Stimulated activated CD8-positive, alpha-beta memory T cell treated with anti-CD3 and anti-CD28 coated beads, Interleukin-15, amount 100 ng/mL, for 48 hours (primary cell): ENCODE data around the gene LIME1.

Source experiments
- DNase-seq, 2 donors: peaks; one replicate each; pipeline ENCODE4 v3.0.0-alpha.2; 2020; ENCODE audit warnings: low read depth in 2 of 2

The LIME1 gene

GRCh38 chr20:63739130-63740069 lies 2.9 kb downstream of the LIME1 start, which contains the start of gene SLC2A4RG:
TSS of gene SLC2A4RG (plus strand) at chr20:63739776. CDS start at chr20:63739913, 137 bp downstream.
- DNase-seq = peak in 1 of 2 donors; percentile 55

GRCh38 chr20:63740070-63740626 lies 3.7 kb downstream of the LIME1 start:
- no peak for DNase-seq

DNA sequence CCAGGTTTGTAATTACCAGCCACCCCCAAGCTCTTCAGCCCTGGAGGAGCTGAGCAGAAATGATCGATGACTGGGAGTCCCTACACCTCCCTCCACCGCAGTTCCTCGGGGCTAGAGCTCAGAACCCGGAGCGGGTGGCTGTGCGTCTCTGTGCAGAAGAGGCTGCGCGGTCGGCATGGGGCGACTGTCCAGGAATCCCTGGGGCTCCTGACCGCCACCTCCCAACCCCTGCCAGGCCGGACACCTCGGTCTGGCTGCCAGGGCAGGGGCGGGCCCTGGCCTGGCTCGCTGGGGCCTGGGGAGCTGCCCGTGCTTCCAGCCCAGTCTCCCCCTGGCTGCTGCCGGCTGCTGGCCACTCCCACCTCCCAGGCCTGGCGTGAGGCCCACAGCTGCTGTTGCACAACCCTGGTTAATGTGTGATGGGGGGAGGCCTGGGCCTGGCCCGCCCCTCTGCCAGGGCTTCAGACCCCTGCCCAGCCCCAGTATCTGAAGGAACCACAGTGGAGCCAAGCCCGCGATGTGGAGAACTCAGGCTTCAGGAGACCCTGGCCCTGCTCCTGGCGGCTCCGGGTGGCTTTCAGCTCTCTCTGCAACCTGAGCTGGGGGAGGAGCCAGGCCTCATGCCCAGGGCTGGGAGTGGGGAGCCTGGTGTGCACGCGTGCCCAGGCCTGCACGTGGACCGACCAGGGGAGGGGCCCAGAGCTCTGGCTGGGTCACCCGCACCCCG lies 4.3 kb downstream of the LIME1 start:
- DNase-seq = no peak

DNA sequence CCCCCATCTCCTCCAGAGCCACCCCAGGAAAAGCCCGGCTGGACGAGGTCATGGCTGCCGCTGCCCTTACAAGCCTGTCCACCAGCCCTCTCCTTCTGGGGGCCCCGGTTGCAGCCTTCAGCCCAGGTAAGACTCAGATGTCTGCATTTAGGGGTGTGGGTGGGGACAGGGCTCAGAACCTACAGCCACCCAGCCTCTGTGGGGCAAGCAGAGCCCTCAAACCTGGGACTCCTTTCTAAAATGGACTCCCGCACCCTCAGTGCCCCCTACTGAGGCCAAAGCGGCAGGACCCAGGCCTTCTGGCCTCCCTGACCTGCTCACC lies 4.9 kb downstream of the LIME1 start:
- no peak for DNase-seq

- DNase-seq = no peak
Measured at GRCh38 chr20:63741676-63742380, 5.4 kb downstream of the LIME1 start.

GRCh38 chr20:63742381-63743024 lies 6.0 kb downstream of the LIME1 start:
- DNase-seq = no peak

GRCh38 chr20:63743210-63743970 lies 6.9 kb downstream of the LIME1 start:
- DNase-seq = no peak

DNA sequence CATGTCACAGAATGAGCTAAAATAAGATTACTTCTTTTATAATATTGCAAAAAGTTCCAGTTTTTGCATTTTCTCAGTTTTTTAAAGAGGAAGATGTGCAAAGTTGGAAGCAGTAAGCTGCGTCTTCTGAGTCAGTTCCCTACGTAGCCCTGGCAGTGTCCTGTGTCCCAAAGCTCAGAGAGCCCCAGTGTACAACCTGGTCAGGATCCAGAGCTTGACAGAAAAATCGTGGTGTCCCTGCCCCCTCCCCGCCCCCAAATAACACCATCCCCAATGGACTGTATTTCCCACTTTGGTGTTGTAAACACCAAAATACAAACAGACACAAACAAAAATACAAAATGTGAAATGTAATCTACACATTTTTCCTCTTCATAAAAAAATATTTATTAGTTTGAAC lies 7.7 kb downstream of the LIME1 start:
- no peak for DNase-seq

GRCh38 chr20:63744574-63745423 lies 8.3 kb downstream of the LIME1 start:
- DNase-seq = no peak

- no peak for DNase-seq
Measured at GRCh38 chr20:63745424-63745805, 9.0 kb downstream of the LIME1 start.

DNA sequence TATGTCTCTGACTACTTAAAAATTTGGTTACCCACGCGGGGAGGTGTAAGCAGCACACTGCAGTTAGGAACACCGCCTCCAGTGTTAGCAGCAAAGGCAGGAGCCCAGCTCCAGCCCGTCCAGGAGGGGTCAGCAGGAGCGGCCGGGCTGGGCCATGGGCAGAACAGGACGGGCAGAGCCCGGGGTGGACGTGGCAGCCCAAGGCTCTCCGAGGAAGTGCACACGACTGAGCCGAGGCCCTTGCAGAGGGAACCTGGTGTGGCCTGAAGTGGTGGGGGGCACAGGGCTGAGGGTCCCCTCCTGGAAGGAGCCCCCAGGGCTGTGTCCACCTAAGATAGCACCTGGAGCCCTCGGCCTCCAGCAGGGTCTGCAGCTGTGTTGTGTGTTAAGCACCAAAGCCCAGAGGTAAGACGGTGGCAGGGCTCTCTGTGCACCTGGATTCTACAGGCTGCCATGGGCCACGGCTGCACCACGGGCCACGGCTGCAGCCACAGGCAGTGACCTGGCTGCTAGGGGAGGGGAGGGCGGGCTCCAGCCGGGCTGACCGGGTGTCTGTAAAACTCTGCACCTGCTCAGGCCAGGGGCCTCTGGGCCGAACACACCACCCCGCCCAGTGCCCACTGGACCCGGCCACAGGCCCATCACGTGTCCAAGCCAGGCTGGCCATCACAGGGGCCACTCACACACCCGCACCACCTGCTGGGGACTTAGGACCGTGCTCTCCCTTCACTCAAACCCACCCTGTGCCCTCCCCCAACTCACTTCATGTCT lies 9.7 kb downstream of the LIME1 start:
- DNase-seq = no peak

DNA sequence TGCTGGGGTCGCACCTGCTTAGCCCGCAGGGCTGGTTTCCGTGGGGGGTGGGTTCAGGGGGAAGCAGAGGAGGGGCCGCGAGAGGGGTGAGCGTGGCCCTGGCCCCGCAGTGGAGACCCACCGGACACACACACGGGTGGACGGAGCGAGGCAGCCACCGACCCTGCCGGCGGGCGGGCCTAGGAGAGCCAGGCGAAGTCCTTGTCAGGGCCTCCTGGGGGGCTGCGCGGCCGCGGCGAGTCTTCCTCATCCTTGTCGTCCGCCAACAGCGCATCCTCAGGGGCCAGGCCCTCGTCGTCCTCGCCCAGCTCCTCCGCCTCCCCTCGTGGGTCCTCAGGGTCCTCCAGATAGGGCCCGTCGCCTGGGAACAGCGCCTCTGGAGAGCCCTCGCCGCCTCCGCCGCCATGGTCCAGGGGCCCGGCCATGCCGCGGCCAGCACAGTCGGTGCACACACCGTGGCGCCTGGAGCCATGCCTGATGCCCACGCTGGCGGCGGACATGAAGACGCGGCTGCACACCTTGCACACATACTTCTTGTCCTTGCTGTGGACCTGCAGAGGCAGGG lies 10.4 kb downstream of the LIME1 start:
- DNase-seq = no peak

GRCh38 chr20:63747622-63748069 lies 11.2 kb downstream of the LIME1 start:
- DNase-seq = no peak

- DNase-seq = no peak
Measured at GRCh38 chr20:63748070-63748933, 11.8 kb downstream of the LIME1 start.

DNA sequence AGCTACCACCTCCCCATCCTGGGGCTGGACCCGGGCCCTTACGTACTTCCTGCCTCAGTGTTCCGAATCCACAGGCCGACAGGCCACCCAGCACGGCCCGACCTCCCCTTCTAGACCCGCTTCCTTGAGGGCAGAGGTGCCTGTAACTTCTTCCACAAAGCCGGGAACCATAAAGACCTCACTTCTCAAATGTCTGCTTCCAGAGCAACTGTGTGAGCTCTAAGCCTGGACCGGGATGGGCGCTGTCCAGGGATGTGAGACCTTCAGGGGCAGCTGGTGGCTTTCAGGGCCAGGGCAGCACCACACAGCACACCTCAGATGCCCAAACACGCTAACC lies 12.4 kb downstream of the LIME1 start:
- no peak for DNase-seq

DNA sequence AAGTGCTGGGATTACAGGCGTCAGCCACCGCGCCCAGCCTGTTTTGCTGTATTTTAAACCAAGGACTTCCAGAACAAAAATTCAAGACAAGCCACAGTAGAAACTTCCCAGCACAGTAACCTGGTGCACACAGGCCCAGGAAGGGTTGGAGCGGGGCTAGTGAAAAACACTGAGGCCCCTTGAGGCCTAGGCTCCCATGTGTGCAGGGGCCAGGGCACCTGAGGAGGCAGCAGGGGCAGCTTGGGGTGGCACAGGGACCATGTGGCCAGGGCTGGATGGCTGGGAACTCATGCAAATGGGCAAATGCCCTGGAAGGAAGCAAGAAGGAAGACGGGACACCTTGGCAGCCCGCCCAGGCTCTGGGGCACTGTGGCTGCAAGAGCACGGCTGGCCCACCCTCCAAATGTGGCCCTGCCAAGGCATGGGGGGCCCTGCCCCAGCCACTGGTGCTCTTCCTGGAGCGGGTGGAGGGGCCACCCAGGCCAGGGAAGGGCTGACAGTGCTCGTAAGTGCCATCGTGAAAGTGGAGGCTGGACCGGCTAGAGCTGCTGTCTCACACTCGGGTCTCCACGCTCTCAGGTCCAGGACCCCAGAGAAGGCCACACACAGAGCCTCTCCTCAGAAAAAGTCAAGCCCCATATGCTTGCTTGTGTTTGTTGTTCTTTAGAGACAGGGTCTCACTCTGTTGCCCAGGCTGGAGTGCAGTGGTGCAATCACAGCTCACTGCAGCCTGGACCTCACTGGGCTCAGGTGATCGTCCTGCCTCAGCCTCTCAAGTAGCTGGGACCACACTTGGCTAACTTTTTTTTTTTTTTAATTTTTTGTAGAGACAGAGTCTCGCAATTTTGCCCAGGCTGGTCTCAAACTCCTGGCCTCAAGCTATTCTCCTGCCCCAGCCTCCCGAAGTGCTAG lies 13.4 kb downstream of the LIME1 start:
- DNase-seq = no peak
